PFSK-1 (cell line): Measurements from ENCODE around the gene SRRM2.

Source experiments
- FOXP2 ChIP-seq: optimal IDR thresholded peaks from 2 replicates; pipeline ENCODE3; 2011; ENCODE audit warnings: borderline replicate concordance, control low read depth, inconsistent platforms; ENCODE audit not compliant: insufficient read depth; ENCODE audit errors: extremely low read length, extremely low read depth
- POLR2AphosphoS5 ChIP-seq: IDR thresholded peaks from 2 replicates; pipeline ENCODE4 v1.6.1; 2012; ENCODE audit warnings: low read depth, mild to moderate bottlenecking, control low read depth, low read length, moderate library complexity
- REST ChIP-seq, 2 experiments: IDR thresholded peaks; 2 replicates each; pipeline versions ENCODE4 v1.6.1 to v1.8.0; 2011 to 2012; ENCODE audit warnings: low read depth in 2 of 2, low read length in 2 of 2, control low read depth in 1 of 2, inconsistent platforms in 1 of 2, mild to moderate bottlenecking in 1 of 2, moderate library complexity in 1 of 2; ENCODE audit not compliant: insufficient read depth in 1 of 2
- SIN3A ChIP-seq: IDR thresholded peaks from 2 replicates; pipeline ENCODE4 v1.6.1; 2012; ENCODE audit warnings: mild to moderate bottlenecking, low read length, moderate library complexity, borderline replicate concordance; ENCODE audit not compliant: insufficient read depth
- TAF1 ChIP-seq: IDR thresholded peaks from 2 replicates; pipeline ENCODE4 v1.6.1; 2012; ENCODE audit warnings: low read length, control low read depth, borderline replicate concordance; ENCODE audit not compliant: insufficient read depth

The SRRM2 gene

GRCh38 chr16:2774161-2774891 is 21.9 kb downstream of the SRRM2 start:
- TF ChIP-seq SIN3A: no peak

- TF ChIP-seq FOXP2 (no peak), POLR2AphosphoS5 (no peak), REST (IDR thresholded peaks at IDR 0.05; ENCODE audit: insufficient read depth in 1 of 2, low read depth in 2 of 2, low read length in 2 of 2) (no peak), TAF1 (no peak), SIN3A (no peak)
These were observed 22.8 kb downstream of the SRRM2 start for GRCh38 chr16:2775131-2775716.

- TF ChIP-seq FOXP2 (no peak), POLR2AphosphoS5 (no peak), TAF1 (no peak), SIN3A (no peak), REST (IDR thresholded peaks at IDR 0.05; ENCODE audit: insufficient read depth in 1 of 2, low read depth in 2 of 2, low read length in 2 of 2) (no peak)
These were observed 23.5 kb downstream of the SRRM2 start for GRCh38 chr16:2775765-2776499.

- TF ChIP-seq FOXP2 (no peak), TAF1 (no peak), SIN3A (no peak), POLR2AphosphoS5 (no peak), REST (IDR thresholded peaks at IDR 0.05; ENCODE audit: insufficient read depth in 1 of 2, low read depth in 2 of 2, low read length in 2 of 2) (no peak)
These were observed 24.2 kb downstream of the SRRM2 start for GRCh38 chr16:2776500-2777139.

GRCh38 chr16:2777231-2777902 is 24.9 kb downstream of the SRRM2 start, which contains the start of gene ELOB:
Gene ELOB, minus strand, starts transcription at chr16:2777280. Its CDS starts 41 bp downstream, at chr16:2777239.
- TF ChIP-seq SIN3A: no peak
- TF ChIP-seq REST (IDR thresholded peaks at IDR 0.05; ENCODE audit: insufficient read depth in 1 of 2, low read depth in 2 of 2, low read length in 2 of 2): peak in 1 of 2 experiments; percentile 30; a peak in 1 of 4 replicates
- TF ChIP-seq TAF1: peak; percentile 90
- peak; percentile 87 for TF ChIP-seq POLR2AphosphoS5
- TF ChIP-seq FOXP2: peak; percentile 21
